Large intestine (tissue), 3 donors: ENCODE results near the gene ZNF516. TPM values are rescaled to one million over a fixed set of nuclear protein-coding genes. Genes with fewer than 3 reads are reported as not detected.

Experiments used
- DNase-seq, 2 donors: peaks; one replicate each; pipeline versions ENCODE4 v3.0.0 to v3.0.0-alpha.2; 2013
- H3K27ac ChIP-seq: one replicate; pipeline ENCODE4 v1.5.1; 2013; ENCODE audit warnings: low read length
- H3K27me3 ChIP-seq: 2 replicates; pipeline ENCODE4 v1.6.1; 2013; ENCODE audit warnings: low read length; ENCODE audit not compliant: control insufficient read depth, insufficient read depth
- H3K36me3 ChIP-seq: 2 replicates; pipeline ENCODE4 v1.6.1; 2013; ENCODE audit warnings: low read length; ENCODE audit not compliant: control insufficient read depth, insufficient read depth
- H3K4me1 ChIP-seq: one replicate; pipeline ENCODE4 v1.6.1; 2013; ENCODE audit warnings: low read length; ENCODE audit not compliant: control insufficient read depth, insufficient read depth
- H3K4me3 ChIP-seq: one replicate; pipeline ENCODE4 v1.5.1; 2013; ENCODE audit warnings: low read length
- H3K9me3 ChIP-seq: one replicate; pipeline ENCODE4 v1.6.1; 2013; ENCODE audit warnings: mild to moderate bottlenecking, low read depth, low read length, moderate library complexity; ENCODE audit not compliant: control insufficient read depth
- WGBS: methylation state at CpG from one replicate; pipeline ENCODE4 v1.1.5; 2013; ENCODE audit warnings: low lambda C conversion rate; ENCODE audit not compliant: insufficient coverage; 5-methylcytosine and 5-hydroxymethylcytosine counted together
- polyA plus RNA-seq: library from polyadenylated mRNA; unstranded; fragments of 120-200 nt; gene quantifications from one replicate; pipeline ENCODE4 v1.2.1, GENCODE V29; 2013

Gene ZNF516
- polyA plus RNA-seq, 1 donor = 18.4 TPM

- H3K9me3 ChIP-seq = no peaks in the 10 kb centered on the region
- H3K4me3 ChIP-seq = no peak overlapping the region
- DNase-seq = no peak
- H3K4me1 ChIP-seq = no peaks in the 10 kb centered on the region
- peaks cover 3% of the 10 kb centered on the region for H3K36me3 ChIP-seq
- no peak overlapping the region for H3K27ac ChIP-seq
- WGBS = no CpG with 5 or more reads among the region's 3 CpGs
- no peaks in the 10 kb centered on the region for H3K27me3 ChIP-seq
Measured at GRCh38 chr18:76419811-76420210, 75.2 kb downstream of the ZNF516 start.

- no peaks in the 10 kb centered on the region for H3K27me3 ChIP-seq
- no peaks in the 10 kb centered on the region for H3K4me1 ChIP-seq
- 30% methylated on average over 1 of the region's 9 CpGs for WGBS
- no peaks in the 10 kb centered on the region for H3K9me3 ChIP-seq
- H3K36me3 ChIP-seq = peaks cover 6% of the 10 kb centered on the region
- no peak overlapping the region for H3K4me3 ChIP-seq
- H3K27ac ChIP-seq = no peak overlapping the region
- no peak for DNase-seq
Measured at GRCh38 chr18:76416911-76417310, 78.1 kb downstream of the ZNF516 start.

DNA sequence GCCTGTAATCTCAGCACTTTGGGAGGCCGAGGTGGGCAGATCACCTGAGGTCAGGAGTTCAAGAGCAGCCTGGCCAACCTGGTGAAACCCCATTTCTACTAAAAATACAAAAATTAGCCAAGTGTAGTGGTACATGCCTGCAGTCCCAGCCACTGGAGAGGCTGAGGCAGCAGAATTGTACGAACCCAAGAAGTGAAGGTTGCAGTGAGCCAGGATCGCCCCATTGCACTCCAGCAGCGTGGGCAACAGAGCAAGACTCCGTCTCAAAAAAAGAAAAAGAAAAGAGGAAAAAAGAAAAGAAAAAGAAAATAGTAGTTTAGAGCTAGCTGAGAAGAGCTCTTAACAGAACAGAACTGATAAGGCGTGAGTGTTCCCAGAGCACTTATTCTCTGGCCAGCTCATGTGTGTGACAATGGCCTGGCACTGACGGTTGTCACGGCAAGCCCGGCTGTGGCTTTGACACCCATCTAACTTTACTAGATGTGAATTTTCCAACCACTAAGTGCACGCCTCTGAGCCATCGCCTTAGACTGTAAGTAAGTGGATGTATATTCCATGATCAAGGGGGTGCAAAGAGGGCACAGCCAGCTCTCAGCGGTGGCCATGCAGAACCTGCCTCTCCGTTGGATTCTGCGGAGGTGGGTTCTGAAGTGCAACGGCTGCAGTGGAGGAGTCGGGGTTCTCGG lies 80.0 kb downstream of the ZNF516 start:
- no peak overlapping the region for H3K27ac ChIP-seq
- peaks cover 6% of the 10 kb centered on the region for H3K36me3 ChIP-seq
- 100% methylated on average over 3 of the region's 17 CpGs for WGBS
- no peaks in the 10 kb centered on the region for H3K4me1 ChIP-seq
- no peak overlapping the region for H3K4me3 ChIP-seq
- H3K27me3 ChIP-seq = no peaks in the 10 kb centered on the region
- DNase-seq = no peak
- H3K9me3 ChIP-seq = no peaks in the 10 kb centered on the region

DNA sequence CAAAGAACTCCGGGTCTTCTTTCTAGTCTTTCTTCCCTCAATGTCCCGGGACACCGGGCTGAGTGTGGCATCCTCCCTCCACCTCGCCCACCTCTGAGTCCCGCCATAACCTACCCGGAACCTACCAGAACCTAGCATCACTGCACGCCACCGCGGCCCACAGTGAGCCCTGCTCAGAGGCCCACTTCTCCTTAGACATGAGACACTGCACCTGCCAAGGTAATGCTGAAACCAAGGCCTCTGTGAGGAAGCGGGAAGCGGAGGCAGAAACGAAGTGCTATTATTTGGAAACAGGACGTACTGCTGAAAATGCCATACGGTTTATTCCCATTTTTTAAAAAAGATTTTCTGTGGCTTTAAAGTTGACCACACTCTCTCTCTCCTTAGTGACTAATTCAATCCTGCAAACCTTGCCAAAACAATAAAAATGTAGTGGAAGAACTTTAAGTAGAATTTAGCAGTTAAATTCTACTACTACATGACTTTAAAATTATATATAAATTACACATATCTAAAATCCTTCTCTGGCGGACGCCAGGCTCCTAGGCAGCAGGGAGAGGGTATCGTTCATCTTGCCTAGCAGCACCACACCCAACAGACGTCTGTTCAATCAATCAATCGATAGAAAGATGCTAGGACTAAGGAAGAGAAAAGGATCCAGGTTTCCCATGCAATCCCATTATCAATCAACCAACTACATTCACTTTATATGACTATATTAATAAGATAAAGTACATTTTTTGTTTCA lies 82.0 kb downstream of the ZNF516 start:
- no peaks in the 10 kb centered on the region for H3K27me3 ChIP-seq
- H3K36me3 ChIP-seq = peaks cover 13% of the 10 kb centered on the region
- no peak overlapping the region for H3K27ac ChIP-seq
- DNase-seq = no peak
- H3K9me3 ChIP-seq = no peaks in the 10 kb centered on the region
- WGBS = 100% methylated on average over 3 of the region's 19 CpGs
- no peak overlapping the region for H3K4me3 ChIP-seq
- no peaks in the 10 kb centered on the region for H3K4me1 ChIP-seq

DNA sequence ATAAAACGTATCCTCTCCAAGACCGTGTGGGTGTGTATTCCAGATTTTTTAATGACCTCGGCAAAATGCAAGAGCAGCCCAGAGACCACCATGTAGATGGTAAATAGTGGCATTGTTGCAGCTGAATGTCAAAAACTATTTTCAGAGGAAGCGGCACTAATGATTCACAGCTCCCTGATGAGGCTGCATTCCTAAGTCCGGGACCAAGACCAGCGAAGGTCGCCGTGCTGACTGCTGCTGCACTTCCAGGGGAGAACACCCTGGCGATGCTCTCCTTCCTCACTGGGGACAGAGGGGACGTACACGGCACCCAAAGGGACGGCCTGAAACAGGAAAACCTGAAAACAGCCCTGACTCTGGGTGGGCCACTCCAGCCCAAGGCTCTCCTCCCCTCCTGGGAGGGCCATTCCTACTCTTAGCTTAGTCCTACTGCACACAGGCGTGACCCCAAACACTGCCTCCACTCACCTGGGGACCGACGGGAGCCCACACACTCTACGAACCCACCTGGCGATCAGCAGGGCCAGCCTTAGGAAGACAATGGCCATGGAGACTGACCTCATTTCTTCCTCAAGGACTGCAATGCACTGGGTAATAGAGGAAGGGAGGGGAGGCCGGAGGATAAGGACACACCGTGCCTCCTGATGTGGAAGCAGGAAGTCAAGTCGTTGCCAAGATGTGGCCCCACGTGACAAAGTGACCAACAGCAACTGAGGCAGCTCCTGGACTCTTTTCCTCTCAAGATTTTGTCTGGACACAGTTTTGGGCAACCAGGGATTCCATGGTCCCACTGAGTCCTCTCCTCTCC lies 82.8 kb downstream of the ZNF516 start:
- H3K4me1 ChIP-seq = no peaks in the 10 kb centered on the region
- no peak for DNase-seq
- no peak overlapping the region for H3K27ac ChIP-seq
- no peaks in the 10 kb centered on the region for H3K9me3 ChIP-seq
- H3K27me3 ChIP-seq = no peaks in the 10 kb centered on the region
- peaks cover 13% of the 10 kb centered on the region for H3K36me3 ChIP-seq
- 80% methylated on average over 1 of the region's 21 CpGs for WGBS
- no peak overlapping the region for H3K4me3 ChIP-seq

DNA sequence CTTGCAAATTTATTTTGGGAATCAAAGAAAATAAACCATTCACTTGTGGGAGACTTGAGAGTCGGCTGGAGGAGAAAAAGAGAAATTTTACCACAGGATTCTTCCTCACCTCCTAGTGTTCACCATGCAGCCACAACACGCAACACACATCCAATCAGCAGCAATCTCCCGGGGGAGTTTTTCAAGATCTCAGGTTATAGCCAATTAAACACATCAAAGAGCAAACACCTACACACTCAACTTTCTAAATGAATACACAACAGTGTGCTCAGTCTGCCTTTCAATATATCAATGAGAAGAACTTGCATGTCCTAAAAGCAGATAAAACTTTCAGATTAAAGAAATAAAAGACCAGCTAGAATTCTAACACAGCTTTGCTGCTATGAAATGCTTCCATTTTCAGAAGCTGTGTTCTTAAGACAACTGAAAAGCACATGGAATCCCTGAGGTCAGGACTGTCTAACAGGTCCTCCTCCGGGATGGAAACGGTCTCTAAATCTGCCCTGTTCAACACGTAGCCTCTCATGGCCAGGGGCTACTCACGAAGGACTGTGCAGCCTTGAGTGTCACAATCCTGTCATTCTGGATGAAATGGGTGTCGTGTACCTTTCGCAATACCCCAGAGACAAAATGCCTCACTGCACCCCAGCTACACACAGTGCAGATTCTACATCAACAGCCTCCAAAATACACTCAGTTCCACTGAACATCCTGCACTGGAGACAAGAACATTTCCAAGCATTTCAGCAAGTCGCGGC lies 84.2 kb downstream of the ZNF516 start:
- no peaks in the 10 kb centered on the region for H3K4me1 ChIP-seq
- H3K36me3 ChIP-seq = peaks cover 13% of the 10 kb centered on the region
- no peak overlapping the region for H3K27ac ChIP-seq
- no peaks in the 10 kb centered on the region for H3K27me3 ChIP-seq
- H3K4me3 ChIP-seq = no peak overlapping the region
- H3K9me3 ChIP-seq = peaks cover 2% of the 10 kb centered on the region
- no CpG with 5 or more reads among the region's 11 CpGs for WGBS
- DNase-seq = no peak

DNA sequence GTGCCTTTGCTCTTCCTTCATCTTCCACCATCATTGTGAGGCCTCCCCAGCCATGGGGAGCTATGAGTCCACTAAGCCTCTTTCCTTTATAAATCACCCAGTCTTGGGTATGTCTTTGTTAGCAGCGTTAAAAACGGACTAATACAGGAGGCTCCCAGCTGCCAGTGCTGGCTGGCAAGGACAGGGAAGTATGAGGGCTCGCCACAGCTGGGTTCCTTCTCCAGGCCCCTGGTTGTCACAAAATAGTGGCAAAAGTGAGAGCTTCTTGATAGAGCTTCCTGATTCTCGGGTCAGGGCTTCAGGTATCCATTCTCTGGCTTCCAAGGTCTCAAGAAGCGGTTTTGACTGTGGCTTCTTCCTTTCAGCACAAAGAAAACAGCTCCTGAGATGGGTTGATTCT lies 85.0 kb downstream of the ZNF516 start:
- H3K27ac ChIP-seq = no peak overlapping the region
- no peak for DNase-seq
- H3K4me1 ChIP-seq = no peaks in the 10 kb centered on the region
- WGBS = no CpG with 5 or more reads among the region's 5 CpGs
- peaks cover 12% of the 10 kb centered on the region for H3K36me3 ChIP-seq
- H3K4me3 ChIP-seq = no peak overlapping the region
- H3K27me3 ChIP-seq = no peaks in the 10 kb centered on the region
- H3K9me3 ChIP-seq = peaks cover 2% of the 10 kb centered on the region

- no peak for DNase-seq
- no peaks in the 10 kb centered on the region for H3K27me3 ChIP-seq
- peaks cover 2% of the 10 kb centered on the region for H3K9me3 ChIP-seq
- WGBS = 83% methylated on average over 4 of the region's 15 CpGs
- peaks cover 16% of the 10 kb centered on the region for H3K36me3 ChIP-seq
- H3K4me3 ChIP-seq = no peak overlapping the region
- H3K4me1 ChIP-seq = no peaks in the 10 kb centered on the region
- no peak overlapping the region for H3K27ac ChIP-seq
Measured at GRCh38 chr18:76408480-76409067, 86.5 kb downstream of the ZNF516 start.

DNA sequence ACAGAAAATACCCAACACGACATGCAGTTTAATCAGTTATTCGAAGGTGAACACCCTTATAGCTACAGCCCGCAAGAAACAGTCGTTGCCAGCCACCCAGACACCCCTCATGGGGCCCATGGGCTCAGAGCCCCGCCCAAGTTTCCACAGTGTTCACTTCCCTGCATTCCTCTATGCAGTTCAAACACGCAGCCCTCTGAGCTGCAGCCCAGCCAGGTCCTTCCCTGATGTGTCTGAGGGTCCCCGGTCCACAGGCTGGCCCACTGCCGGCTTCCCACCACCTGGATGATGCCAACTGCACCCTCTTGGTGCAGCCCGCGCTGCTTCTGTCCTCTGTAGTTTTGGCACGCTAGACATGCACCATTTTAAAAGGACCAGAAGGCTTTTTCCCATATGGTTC lies 87.4 kb downstream of the ZNF516 start:
- Histone ChIP-seq H3K27me3 (no peaks in the 10 kb centered on the region), H3K4me3 (no peak overlapping the region), H3K4me1 (no peaks in the 10 kb centered on the region), H3K27ac (no peak overlapping the region), H3K9me3 (peaks cover 2% of the 10 kb centered on the region), H3K36me3 (peaks cover 16% of the 10 kb centered on the region)
- no peak for DNase-seq
- WGBS = 100% methylated on average over 1 of the region's 11 CpGs
